ENCODE measurements around the gene TRIM15. TPM values are rescaled to one million over a fixed set of nuclear protein-coding genes. Genes with fewer than 3 reads are reported as not detected.

The TRIM15 gene
- total RNA-seq, 1 experiment from 2014 or later, result 0.20 TPM

DNA sequence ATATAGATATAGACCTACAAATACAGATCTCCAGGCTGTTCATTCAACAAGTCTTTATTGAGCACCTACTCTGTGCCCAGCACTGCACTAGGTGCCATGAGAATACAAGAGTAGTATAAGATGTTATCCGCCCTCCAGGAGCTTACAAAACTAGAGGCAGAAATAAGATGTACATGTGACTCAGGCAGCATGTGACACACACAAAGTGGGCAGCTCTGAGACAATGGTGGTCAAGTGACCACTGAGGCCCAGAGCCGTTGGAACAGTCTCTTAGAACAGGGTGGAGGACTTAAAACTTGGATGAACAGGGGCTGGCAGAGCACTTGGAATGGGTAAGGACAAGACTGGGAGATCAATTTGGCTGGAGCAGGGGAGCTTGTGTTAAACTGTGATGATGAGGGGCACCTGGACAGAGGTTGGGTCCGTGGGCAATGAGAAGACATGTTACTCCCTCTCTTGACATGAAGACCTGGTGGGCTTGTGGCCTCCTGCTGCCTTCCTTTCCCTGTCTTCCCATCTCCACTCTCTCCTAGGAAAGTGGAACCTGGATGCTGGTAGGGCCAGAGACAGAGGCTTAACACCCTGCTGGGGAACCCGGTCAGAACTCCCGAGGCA lies 21.2 kb downstream of the TRIM15 start:
- Histone ChIP-seq H2BK5ac (ENCODE audit: insufficient read length, low read length) (no peak overlapping the region), H3K56ac (ENCODE audit: insufficient read length, low read depth, low read length) (no peak overlapping the region), H3K27me3 (ENCODE audit: insufficient read depth, low read length) (no peaks in the 10 kb centered on the region), H2BK12ac (ENCODE audit: insufficient read length, low read depth, low read length) (no peak overlapping the region), H3T11ph (ENCODE audit: low read length) (no peak overlapping the region), H4K20me1 (ENCODE audit: control insufficient read depth, insufficient read depth, insufficient read length) (no peaks in the 10 kb centered on the region), H2BK120ac (ENCODE audit: low read depth, low read length, poor library complexity, severe bottlenecking) (no peak overlapping the region), H4K8ac (replicated peaks; ENCODE audit: insufficient read length, low read depth, low read length) (no peak overlapping the region), H3K4me1 (ENCODE audit: insufficient read depth, low read length) (no peaks in the 10 kb centered on the region), H3K23ac (ENCODE audit: insufficient read length, low read depth, low read length) (no peak overlapping the region), H3K4ac (ENCODE audit: low read depth, low read length) (no peak overlapping the region), H2BK15ac (ENCODE audit: low read depth, low read length) (no peak overlapping the region), H2AFZ (ENCODE audit: low read length) (no peak overlapping the region), H3K9me3 (ENCODE audit: control insufficient read depth, low read depth, low read length) (no peaks in the 10 kb centered on the region), H3K18ac (ENCODE audit: insufficient read length, low read depth, low read length) (no peak overlapping the region), H2BK20ac (ENCODE audit: low read depth, low read length, poor library complexity, severe bottlenecking) (no peak overlapping the region), H3K79me2 (ENCODE audit: insufficient read depth, low read length) (no peaks in the 10 kb centered on the region), H4K5ac (ENCODE audit: insufficient read length, low read depth, low read length) (no peak overlapping the region), H4K91ac (ENCODE audit: insufficient read length, low read depth, low read length) (no peak overlapping the region), H3K4me2 (ENCODE audit: insufficient read depth, insufficient read length, low read length) (no peak overlapping the region), H3K27ac (ENCODE audit: insufficient read length, low read depth, low read length) (no peak overlapping the region), H3K9ac (ENCODE audit: extremely low read depth, insufficient read length, low read length) (no peak overlapping the region), H3K79me1 (ENCODE audit: insufficient read depth, low read depth, low read length, poor library complexity, severe bottlenecking) (no peaks in the 10 kb centered on the region), H2AK5ac (ENCODE audit: insufficient read length, low read length) (no peak overlapping the region), H3K23me2 (ENCODE audit: insufficient read length, low read depth, low read length, poor library complexity, severe bottlenecking) (no peaks in the 10 kb centered on the region), H3K14ac (ENCODE audit: insufficient read depth, low read length) (no peak overlapping the region)
- Mint-ChIP-seq H3K4me3 (no peak overlapping the region), H3K27ac (no peak overlapping the region), H3K27me3 (ENCODE audit: low read depth) (peaks cover 8% of the 10 kb centered on the region), H3K9me3 (peaks cover 0 to 5% of the 10 kb centered on the region in 2 experiments; a peak in 3 of 5 replicates), H3K36me3 (ENCODE audit: insufficient read depth in 1 of 3, low read depth in 3 of 3) (peaks cover 26 to 44% (median 43%) of the 10 kb centered on the region in 3 experiments), H3K4me1 (no peaks in the 10 kb centered on the region)
- DNase-seq, result no peak
- TF ChIP-seq, protein P1, sequence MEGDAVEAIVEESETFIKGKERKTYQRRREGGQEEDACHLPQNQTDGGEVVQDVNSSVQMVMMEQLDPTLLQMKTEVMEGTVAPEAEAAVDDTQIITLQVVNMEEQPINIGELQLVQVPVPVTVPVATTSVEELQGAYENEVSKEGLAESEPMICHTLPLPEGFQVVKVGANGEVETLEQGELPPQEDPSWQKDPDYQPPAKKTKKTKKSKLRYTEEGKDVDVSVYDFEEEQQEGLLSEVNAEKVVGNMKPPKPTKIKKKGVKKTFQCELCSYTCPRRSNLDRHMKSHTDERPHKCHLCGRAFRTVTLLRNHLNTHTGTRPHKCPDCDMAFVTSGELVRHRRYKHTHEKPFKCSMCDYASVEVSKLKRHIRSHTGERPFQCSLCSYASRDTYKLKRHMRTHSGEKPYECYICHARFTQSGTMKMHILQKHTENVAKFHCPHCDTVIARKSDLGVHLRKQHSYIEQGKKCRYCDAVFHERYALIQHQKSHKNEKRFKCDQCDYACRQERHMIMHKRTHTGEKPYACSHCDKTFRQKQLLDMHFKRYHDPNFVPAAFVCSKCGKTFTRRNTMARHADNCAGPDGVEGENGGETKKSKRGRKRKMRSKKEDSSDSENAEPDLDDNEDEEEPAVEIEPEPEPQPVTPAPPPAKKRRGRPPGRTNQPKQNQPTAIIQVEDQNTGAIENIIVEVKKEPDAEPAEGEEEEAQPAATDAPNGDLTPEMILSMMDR (conservative IDR thresholded peaks at IDR 0.05), result no peak
- WGBS (ENCODE audit: extremely low coverage, insufficient read length, low lambda C conversion rate), result no CpG with 5 or more reads among the region's 5 CpGs

Measured in H9 (cell line).